A673 (cell line): Measurements from ENCODE around the gene PLA2G6. TPM values are rescaled to one million over a fixed set of nuclear protein-coding genes. Genes with fewer than 3 reads are reported as not detected.

Experiments used
- BruUV-seq: library from RNA; stranded (reverse); fragments of 400-500 nt; replicated peaks from 2 replicates; lab custom pipeline; 2021; lab: Mats Ljungman, UMichigan
- CTCF ChIA-PET: fragments of 300-600 bp; sonication (Branson Sonifier 250); formaldehyde crosslinking; loops from one replicate; lab custom pipeline; 2022; ENCODE audit warnings: antibody characterized with exemption; lab: Charles Lee
- POLR2A ChIA-PET: fragments of 300-600 bp; sonication (Branson Sonifier 250); formaldehyde crosslinking; loops from one replicate; lab custom pipeline; 2022; ENCODE audit warnings: antibody characterized with exemption; ENCODE audit not compliant: low non-redundant PET; lab: Charles Lee
- DNase-seq: peaks from one replicate; pipeline ENCODE4 v3.0.0-alpha.2; 2015; ENCODE audit warnings: low spot score
- H3K27ac ChIP-seq: fragments of 200-600 bp; sonication (generic); 2 replicates; pipeline ENCODE4 v1.5.1; 2016; ENCODE audit warnings: mixed run types, low read depth, mild to moderate bottlenecking, mixed read lengths, antibody characterized with exemption, low read length; ENCODE audit not compliant: poor library complexity, severe bottlenecking
- H3K27me3 ChIP-seq: fragments of 200-600 bp; sonication (generic); replicated peaks from 2 replicates; pipeline ENCODE4 v1.6.1; 2017; ENCODE audit warnings: mixed run types, low read depth, mild to moderate bottlenecking, mixed read lengths, antibody characterized with exemption, low read length; ENCODE audit not compliant: insufficient read depth, poor library complexity
- H3K36me3 ChIP-seq: fragments of 200-600 bp; sonication (generic); 2 replicates; pipeline ENCODE4 v1.6.1; 2016; ENCODE audit warnings: mixed run types, mild to moderate bottlenecking, mixed read lengths, antibody characterized with exemption, low read length; ENCODE audit not compliant: insufficient read depth, poor library complexity, severe bottlenecking
- H3K4me1 ChIP-seq: fragments of 200-600 bp; sonication (generic); 2 replicates; pipeline ENCODE4 v1.6.1; 2017; ENCODE audit warnings: mixed run types, mild to moderate bottlenecking, mixed read lengths, antibody characterized with exemption, low read length; ENCODE audit not compliant: insufficient read depth, poor library complexity, severe bottlenecking
- H3K4me3 ChIP-seq: fragments of 200-600 bp; sonication (generic); 2 replicates; pipeline ENCODE4 v1.5.1; 2016; ENCODE audit warnings: low read depth, mixed run types, mild to moderate bottlenecking, mixed read lengths, low read length; ENCODE audit not compliant: poor library complexity, severe bottlenecking
- H3K9me3 ChIP-seq: fragments of 200-600 bp; sonication (generic); 2 replicates; pipeline ENCODE4 v1.6.1; 2016; ENCODE audit warnings: mixed run types, low read depth, mild to moderate bottlenecking, mixed read lengths, antibody characterized with exemption, low read length; ENCODE audit not compliant: poor library complexity, severe bottlenecking
- CTCF ChIP-seq: fragments of 300-800, 200-600 bp; sonication (generic); conservative IDR thresholded peaks from 2 replicates; pipeline ENCODE4 v1.5.1; 2017; ENCODE audit warnings: low read depth, mild to moderate bottlenecking, antibody characterized with exemption, low read length, moderate library complexity, mixed read lengths
- EZH2 ChIP-seq: fragments of 200-600 bp; sonication (generic); IDR thresholded peaks from 2 replicates; pipeline ENCODE4 v1.6.1; 2017; ENCODE audit warnings: borderline replicate concordance, low read depth, mild to moderate bottlenecking, mixed read lengths, antibody characterized with exemption, low read length; ENCODE audit not compliant: poor library complexity, severe bottlenecking
- intact Hi-C: fragments of 100-400 bp; cut with micrococcal nuclease; formaldehyde crosslinking; loops from one replicate; pipeline ENCODE4 v1.10.0; 2022; ENCODE audit not compliant: unreplicated experiment
- total RNA-seq: library from RNA; stranded (reverse); gene quantifications from 2 replicates; pipeline ENCODE4 v1.2.3, GENCODE V29; 2021

Gene PLA2G6
- total RNA-seq, 1 experiment from 2014 or later: 31.8 TPM

- DNase-seq: no peak
- no TSS peak for BruUV-seq
- POLR2A ChIA-PET: no interaction called here
- no peaks in the 10 kb centered on the region for H3K4me1 ChIP-seq
- TF ChIP-seq CTCF: no peak
- TF ChIP-seq EZH2: no peak
- no peaks in the 10 kb centered on the region for H3K9me3 ChIP-seq
- H3K27ac ChIP-seq: no peak overlapping the region
- H3K27me3 ChIP-seq: no peaks in the 10 kb centered on the region
- intact Hi-C loops: no loop called here
- CTCF ChIA-PET: no interaction called here
- no peaks in the 10 kb centered on the region for H3K36me3 ChIP-seq
- no peak overlapping the region for H3K4me3 ChIP-seq
Measured at GRCh38 chr22:38131399-38131798, 50.2 kb downstream of the PLA2G6 start.

- H3K4me3 ChIP-seq: no peak overlapping the region
- H3K9me3 ChIP-seq: no peaks in the 10 kb centered on the region
- no peak for DNase-seq
- BruUV-seq: no TSS peak
- POLR2A ChIA-PET: no interaction called here
- no peak overlapping the region for H3K27ac ChIP-seq
- no peaks in the 10 kb centered on the region for H3K4me1 ChIP-seq
- intact Hi-C loops: no loop called here
- no peaks in the 10 kb centered on the region for H3K36me3 ChIP-seq
- CTCF ChIA-PET: no interaction called here
- no peaks in the 10 kb centered on the region for H3K27me3 ChIP-seq
- TF ChIP-seq CTCF: no peak
- TF ChIP-seq EZH2: no peak
Measured at GRCh38 chr22:38129856-38130255, 51.8 kb downstream of the PLA2G6 start.

- Histone ChIP-seq H3K9me3 (no peaks in the 10 kb centered on the region), H3K4me1 (no peaks in the 10 kb centered on the region), H3K27ac (no peak overlapping the region), H3K4me3 (no peak overlapping the region), H3K36me3 (no peaks in the 10 kb centered on the region), H3K27me3 (no peaks in the 10 kb centered on the region)
- intact Hi-C loops: no loop called here
- CTCF ChIA-PET: no interaction called here
- no peak for DNase-seq
- POLR2A ChIA-PET: no interaction called here
- TF ChIP-seq CTCF (no peak), EZH2 (no peak)
- BruUV-seq: no TSS peak
Measured at GRCh38 chr22:38129021-38129420, 52.6 kb downstream of the PLA2G6 start.
